Mononuclear cell (primary cell): ENCODE data around the gene RNF212. TPM values are rescaled to one million over a fixed set of nuclear protein-coding genes. Genes with fewer than 3 reads are reported as not detected.
"Not testable (repeated sequence)": the region's sequence is repeated elsewhere in the genome, so short reads cannot be mapped to it uniquely, and the experiment has no call there.

Experiments
- H3K27me3 ChIP-seq: 2 replicates; pipeline ENCODE4 v1.6.0; 2011; ENCODE audit warnings: low read length, control low read depth; ENCODE audit not compliant: insufficient read depth
- H3K4me1 ChIP-seq: 2 replicates; pipeline ENCODE4 v1.5.1; 2011; ENCODE audit warnings: mild to moderate bottlenecking, low read length, control low read depth; ENCODE audit not compliant: insufficient read depth
- H3K4me3 ChIP-seq: 2 replicates; pipeline ENCODE4 v1.5.1; 2011; ENCODE audit warnings: mild to moderate bottlenecking, low read length, moderate library complexity
- H3K9me3 ChIP-seq: 2 replicates; pipeline ENCODE4 v1.5.1; 2011; ENCODE audit warnings: low read depth, mild to moderate bottlenecking, control low read depth, low read length
- total RNA-seq: library from RNA; depleted of rRNA; stranded (reverse); fragments of >200 nt; gene quantifications from one replicate; pipeline ENCODE4 v1.2.3, GENCODE V29; 2012

The RNF212 gene
- total RNA-seq, 1 donor, result 3.1 TPM

- Histone ChIP-seq H3K27me3 (peaks cover 8% of the 10 kb centered on the region), H3K9me3 (no peaks in the 10 kb centered on the region), H3K4me1 (peaks cover 6% of the 10 kb centered on the region), H3K4me3 (no peak overlapping the region)
Measured at GRCh38 chr4:1130316-1131186, 17.2 kb upstream of the RNF212 start.

DNA sequence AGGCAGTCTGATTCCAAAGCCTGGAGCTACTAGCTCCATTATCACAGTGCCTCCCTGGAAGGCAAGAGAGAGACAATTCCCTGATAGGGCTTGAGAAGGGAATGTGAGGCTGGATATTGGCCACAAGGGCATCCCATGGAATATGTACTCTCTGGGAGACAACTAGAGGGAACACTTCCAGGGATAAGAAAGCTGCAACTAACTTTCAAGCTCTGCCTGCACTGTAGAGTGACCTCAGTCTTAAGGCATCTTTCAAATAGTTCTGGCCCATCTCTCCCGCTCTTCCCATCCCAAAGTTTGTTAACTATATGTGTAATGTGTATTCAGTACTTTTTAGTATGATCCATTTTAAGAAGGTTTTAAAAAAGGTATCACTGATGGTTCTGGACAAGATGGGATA, 13.1 kb upstream of the RNF212 start:
- Histone ChIP-seq H3K4me3 (no peak overlapping the region), H3K27me3 (peaks cover 15% of the 10 kb centered on the region), H3K9me3 (no peaks in the 10 kb centered on the region), H3K4me1 (peaks cover 3% of the 10 kb centered on the region)

DNA sequence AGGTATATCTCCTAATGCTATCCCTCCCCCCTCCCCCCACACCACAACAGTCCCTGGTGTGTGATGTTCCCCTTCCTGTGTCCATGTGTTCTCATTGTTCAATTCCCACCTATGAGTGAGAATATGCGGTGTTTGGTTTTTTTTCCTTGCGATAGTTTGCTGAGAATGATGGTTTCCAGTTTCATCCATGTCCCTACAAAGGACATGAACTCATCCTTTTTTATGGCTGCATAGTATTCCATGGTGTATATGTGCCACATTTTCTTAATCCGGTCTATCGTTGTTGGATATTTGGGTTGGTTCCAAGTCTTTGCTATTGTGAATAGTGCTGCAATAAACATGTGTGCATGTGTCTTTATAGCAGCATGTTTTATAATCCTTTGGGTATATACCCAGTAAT, 12.1 kb upstream of the RNF212 start:
- not testable (repeated sequence) for H3K4me3 ChIP-seq, H3K9me3 ChIP-seq, H3K4me1 ChIP-seq
- peaks cover 15% of the 10 kb centered on the region for H3K27me3 ChIP-seq

DNA sequence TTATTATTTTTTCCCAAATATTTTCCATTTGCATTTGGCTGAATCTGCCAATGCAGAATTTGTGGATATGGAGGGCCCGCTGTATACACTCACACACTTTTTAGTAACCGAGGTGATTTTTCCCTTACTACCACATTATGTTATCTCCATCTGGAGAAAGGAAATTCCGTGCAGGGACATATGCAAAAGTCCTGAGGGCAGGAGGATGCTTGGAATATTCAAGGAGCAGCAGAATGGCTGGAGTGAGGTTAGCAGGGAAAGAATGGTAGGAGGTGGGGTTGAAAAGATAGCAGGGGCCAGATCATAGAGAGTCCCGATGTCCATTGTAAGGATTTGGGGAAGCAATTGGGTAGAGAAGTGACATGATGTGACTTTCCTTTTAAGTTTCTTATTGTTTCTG, 11.5 kb upstream of the RNF212 start:
- Histone ChIP-seq H3K9me3 (no peaks in the 10 kb centered on the region), H3K4me3 (no peak overlapping the region), H3K4me1 (no peaks in the 10 kb centered on the region), H3K27me3 (peaks cover 15% of the 10 kb centered on the region)

GRCh38 chr4:1122505-1122904, 9.1 kb upstream of the RNF212 start:
- no peak overlapping the region for H3K4me3 ChIP-seq
- H3K27me3 ChIP-seq, result peaks cover 20% of the 10 kb centered on the region
- H3K4me1 ChIP-seq, result no peaks in the 10 kb centered on the region
- no peaks in the 10 kb centered on the region for H3K9me3 ChIP-seq

GRCh38 chr4:1116838-1117237, 3.5 kb upstream of the RNF212 start:
- H3K4me3 ChIP-seq, result no peak overlapping the region
- no peaks in the 10 kb centered on the region for H3K4me1 ChIP-seq
- peaks cover 17% of the 10 kb centered on the region for H3K27me3 ChIP-seq
- no peaks in the 10 kb centered on the region for H3K9me3 ChIP-seq

- no peaks in the 10 kb centered on the region for H3K4me1 ChIP-seq
- no peaks in the 10 kb centered on the region for H3K9me3 ChIP-seq
- H3K4me3 ChIP-seq, result no peak overlapping the region
- H3K27me3 ChIP-seq, result peaks cover 17% of the 10 kb centered on the region
Measured at GRCh38 chr4:1115528-1116293, 2.3 kb upstream of the RNF212 start.

DNA sequence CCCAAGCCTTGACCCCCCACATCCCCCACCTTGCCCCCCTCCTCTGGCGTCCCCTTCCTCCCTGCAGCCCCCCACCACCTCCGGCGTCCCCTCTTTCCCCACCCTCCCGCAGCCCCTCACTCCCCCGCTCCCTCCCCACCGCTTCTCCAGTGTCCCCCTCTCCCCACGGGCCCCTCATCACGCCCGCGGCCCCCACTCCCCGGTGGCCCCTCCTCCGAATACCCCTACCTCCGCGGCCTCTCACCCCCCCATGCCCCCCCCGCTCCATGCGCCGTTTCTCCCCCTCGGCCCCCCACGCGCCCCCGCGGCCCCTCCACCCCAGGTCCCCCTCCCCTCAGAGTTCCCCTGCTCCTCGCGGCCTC, 562 bp downstream of the RNF212 start:
- Histone ChIP-seq H3K4me1 (no peaks in the 10 kb centered on the region), H3K4me3 (no peak overlapping the region), H3K27me3 (peaks cover 13% of the 10 kb centered on the region), H3K9me3 (no peaks in the 10 kb centered on the region)

DNA sequence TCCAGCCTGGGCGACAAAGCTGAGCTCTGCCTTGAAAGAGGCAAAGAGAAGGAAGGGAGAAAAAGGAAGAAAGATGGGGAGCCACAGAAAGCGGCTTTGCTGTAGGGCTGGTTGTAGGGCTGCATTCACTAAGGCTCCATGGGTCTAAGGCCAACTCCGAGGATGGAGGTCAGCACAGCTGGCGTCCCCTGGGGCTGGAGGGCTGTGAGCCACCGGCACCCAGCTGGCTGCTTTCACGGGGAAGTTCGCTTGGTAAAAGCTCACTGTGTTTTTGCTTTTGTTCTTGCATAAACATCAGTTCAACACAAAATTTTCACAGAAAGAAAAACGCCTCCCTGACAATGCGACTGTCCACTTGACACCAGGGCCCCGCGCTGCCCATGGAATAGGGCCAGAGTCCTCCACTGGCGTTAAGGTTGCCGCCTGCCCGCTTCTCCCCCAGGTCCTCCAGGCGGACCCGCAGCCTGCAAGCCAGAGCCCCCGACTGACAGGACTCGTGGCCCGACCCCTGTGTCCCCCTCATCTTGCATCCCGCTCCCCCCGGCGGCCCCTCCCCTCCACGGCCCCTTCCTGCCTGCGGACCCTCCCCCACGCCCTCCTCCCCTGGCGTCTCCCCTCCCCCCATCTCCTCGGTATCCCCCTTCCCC, 1.1 kb downstream of the RNF212 start:
- peaks cover 9% of the 10 kb centered on the region for H3K27me3 ChIP-seq
- H3K9me3 ChIP-seq, result no peaks in the 10 kb centered on the region
- no peaks in the 10 kb centered on the region for H3K4me1 ChIP-seq

GRCh38 chr4:1111259-1111809, 2.0 kb downstream of the RNF212 start:
- H3K4me3 ChIP-seq, result no peak overlapping the region
- H3K4me1 ChIP-seq, result no peaks in the 10 kb centered on the region
- H3K27me3 ChIP-seq, result peaks cover 8% of the 10 kb centered on the region
- no peaks in the 10 kb centered on the region for H3K9me3 ChIP-seq

More for the DNA sequence above, 1.1 kb downstream of the RNF212 start:
- H3K4me3 ChIP-seq, result no peak overlapping the region

GRCh38 chr4:1109898-1110506, 3.4 kb downstream of the RNF212 start:
- no peak overlapping the region for H3K4me3 ChIP-seq
- H3K4me1 ChIP-seq, result no peaks in the 10 kb centered on the region
- H3K9me3 ChIP-seq, result no peaks in the 10 kb centered on the region
- no peaks in the 10 kb centered on the region for H3K27me3 ChIP-seq

GRCh38 chr4:1109333-1109732, 4.0 kb downstream of the RNF212 start:
- no peak overlapping the region for H3K4me3 ChIP-seq
- no peaks in the 10 kb centered on the region for H3K4me1 ChIP-seq
- H3K9me3 ChIP-seq, result no peaks in the 10 kb centered on the region
- H3K27me3 ChIP-seq, result no peaks in the 10 kb centered on the region

GRCh38 chr4:1105662-1106061, 7.7 kb downstream of the RNF212 start:
- Histone ChIP-seq H3K9me3 (no peaks in the 10 kb centered on the region), H3K4me1 (no peaks in the 10 kb centered on the region), H3K4me3 (no peak overlapping the region), H3K27me3 (no peaks in the 10 kb centered on the region)

DNA sequence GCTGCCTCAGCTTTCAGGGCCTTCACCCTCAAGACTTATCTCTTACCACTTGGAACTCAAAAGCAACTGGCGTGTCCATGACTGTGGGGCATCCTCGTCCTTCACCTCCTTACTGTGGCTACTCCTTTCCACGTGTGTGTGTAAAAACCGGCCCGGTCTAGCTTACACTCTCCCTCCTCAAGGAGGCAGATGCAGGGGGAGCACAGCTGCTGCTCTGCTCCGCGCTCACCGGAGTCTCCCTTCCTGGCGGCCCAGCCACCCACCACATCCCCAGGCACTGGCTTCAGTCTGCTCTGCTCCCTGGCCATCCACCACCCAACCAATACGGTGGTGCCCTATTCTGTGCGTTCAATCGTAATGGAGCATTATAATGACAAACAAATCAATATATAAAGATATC, 8.3 kb downstream of the RNF212 start:
- H3K27me3 ChIP-seq, result no peaks in the 10 kb centered on the region
- no peaks in the 10 kb centered on the region for H3K9me3 ChIP-seq
- H3K4me1 ChIP-seq, result no peaks in the 10 kb centered on the region
- H3K4me3 ChIP-seq, result no peak overlapping the region

DNA sequence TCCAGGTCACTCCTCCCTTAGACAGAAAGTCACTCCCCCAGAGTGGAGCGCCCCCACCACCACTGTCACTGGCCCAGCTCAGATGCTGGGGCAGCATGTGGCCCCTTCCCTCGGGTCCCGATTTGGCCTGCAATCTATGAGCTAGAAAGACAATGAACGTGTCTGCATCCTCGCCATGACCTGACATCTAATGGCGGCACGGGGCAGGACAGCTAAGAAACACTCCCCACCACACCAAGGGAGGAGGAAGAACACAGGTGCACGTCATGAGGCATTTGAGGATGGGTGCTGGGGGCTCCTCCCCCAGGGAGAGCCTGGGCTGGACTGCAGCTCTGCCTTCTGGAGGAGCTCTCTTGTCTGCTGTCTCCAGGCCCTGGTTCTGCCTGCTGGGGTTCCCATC, 8.7 kb downstream of the RNF212 start:
- Histone ChIP-seq H3K4me3 (no peak overlapping the region), H3K27me3 (no peaks in the 10 kb centered on the region), H3K4me1 (no peaks in the 10 kb centered on the region), H3K9me3 (no peaks in the 10 kb centered on the region)
